ENCODE measurements around the gene FOXN3. TPM values are rescaled to one million over a fixed set of nuclear protein-coding genes. Genes with fewer than 3 reads are reported as not detected.

Gene FOXN3
- total RNA-seq, 1 experiment from 2014 or later, result 8.8 TPM

DNA sequence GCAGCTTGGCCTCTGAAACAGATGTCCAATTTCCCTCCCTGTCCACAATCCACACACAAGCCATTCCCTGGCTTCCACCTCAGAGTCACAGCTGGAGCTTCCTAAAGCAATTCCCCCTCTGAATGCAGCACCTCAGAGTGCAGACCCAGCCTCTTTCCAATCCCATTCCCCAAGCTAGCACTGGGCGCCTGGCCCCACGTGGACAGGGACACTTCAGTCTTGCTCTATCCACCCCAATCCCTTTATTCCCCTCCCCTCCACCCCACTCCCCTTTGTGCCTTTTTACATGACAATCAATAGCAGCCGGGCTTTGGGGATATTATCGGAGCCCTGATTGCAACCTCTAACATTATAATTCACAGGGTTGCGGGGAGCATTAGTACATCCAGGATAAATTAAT, 300.0 kb downstream of the FOXN3 start:
- TF ChIP-seq, protein P1, sequence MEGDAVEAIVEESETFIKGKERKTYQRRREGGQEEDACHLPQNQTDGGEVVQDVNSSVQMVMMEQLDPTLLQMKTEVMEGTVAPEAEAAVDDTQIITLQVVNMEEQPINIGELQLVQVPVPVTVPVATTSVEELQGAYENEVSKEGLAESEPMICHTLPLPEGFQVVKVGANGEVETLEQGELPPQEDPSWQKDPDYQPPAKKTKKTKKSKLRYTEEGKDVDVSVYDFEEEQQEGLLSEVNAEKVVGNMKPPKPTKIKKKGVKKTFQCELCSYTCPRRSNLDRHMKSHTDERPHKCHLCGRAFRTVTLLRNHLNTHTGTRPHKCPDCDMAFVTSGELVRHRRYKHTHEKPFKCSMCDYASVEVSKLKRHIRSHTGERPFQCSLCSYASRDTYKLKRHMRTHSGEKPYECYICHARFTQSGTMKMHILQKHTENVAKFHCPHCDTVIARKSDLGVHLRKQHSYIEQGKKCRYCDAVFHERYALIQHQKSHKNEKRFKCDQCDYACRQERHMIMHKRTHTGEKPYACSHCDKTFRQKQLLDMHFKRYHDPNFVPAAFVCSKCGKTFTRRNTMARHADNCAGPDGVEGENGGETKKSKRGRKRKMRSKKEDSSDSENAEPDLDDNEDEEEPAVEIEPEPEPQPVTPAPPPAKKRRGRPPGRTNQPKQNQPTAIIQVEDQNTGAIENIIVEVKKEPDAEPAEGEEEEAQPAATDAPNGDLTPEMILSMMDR (IDR thresholded peaks at IDR 0.05), result no peak
- TF ChIP-seq, protein P2, sequence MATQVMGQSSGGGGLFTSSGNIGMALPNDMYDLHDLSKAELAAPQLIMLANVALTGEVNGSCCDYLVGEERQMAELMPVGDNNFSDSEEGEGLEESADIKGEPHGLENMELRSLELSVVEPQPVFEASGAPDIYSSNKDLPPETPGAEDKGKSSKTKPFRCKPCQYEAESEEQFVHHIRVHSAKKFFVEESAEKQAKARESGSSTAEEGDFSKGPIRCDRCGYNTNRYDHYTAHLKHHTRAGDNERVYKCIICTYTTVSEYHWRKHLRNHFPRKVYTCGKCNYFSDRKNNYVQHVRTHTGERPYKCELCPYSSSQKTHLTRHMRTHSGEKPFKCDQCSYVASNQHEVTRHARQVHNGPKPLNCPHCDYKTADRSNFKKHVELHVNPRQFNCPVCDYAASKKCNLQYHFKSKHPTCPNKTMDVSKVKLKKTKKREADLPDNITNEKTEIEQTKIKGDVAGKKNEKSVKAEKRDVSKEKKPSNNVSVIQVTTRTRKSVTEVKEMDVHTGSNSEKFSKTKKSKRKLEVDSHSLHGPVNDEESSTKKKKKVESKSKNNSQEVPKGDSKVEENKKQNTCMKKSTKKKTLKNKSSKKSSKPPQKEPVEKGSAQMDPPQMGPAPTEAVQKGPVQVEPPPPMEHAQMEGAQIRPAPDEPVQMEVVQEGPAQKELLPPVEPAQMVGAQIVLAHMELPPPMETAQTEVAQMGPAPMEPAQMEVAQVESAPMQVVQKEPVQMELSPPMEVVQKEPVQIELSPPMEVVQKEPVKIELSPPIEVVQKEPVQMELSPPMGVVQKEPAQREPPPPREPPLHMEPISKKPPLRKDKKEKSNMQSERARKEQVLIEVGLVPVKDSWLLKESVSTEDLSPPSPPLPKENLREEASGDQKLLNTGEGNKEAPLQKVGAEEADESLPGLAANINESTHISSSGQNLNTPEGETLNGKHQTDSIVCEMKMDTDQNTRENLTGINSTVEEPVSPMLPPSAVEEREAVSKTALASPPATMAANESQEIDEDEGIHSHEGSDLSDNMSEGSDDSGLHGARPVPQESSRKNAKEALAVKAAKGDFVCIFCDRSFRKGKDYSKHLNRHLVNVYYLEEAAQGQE (IDR thresholded peaks at IDR 0.05; ENCODE audit: insufficient read depth in 1 of 2, low read depth in 2 of 2, low read length in 1 of 2), result no peak
- TF ChIP-seq POLR2AphosphoS5 (IDR thresholded peaks at IDR 0.05; ENCODE audit: low read depth, low read length), result no peak
- no peak for TF ChIP-seq SIN3A (IDR thresholded peaks at IDR 0.05; ENCODE audit: borderline replicate concordance, insufficient read depth, low read depth, low read length)
- TF ChIP-seq TCF7L2 (IDR thresholded peaks at IDR 0.05; ENCODE audit: low read depth, low read length), result no peak
- CTCF ChIA-PET, result no interaction called here
- Histone ChIP-seq H3K4me3 (ENCODE audit: low read depth in 2 of 2, low read length in 2 of 2) (no peak overlapping the region), H3K4me1 (ENCODE audit: control insufficient read depth, insufficient read depth, low read length) (no peaks in the 10 kb centered on the region), H3K36me3 (ENCODE audit: control insufficient read depth, insufficient read depth, low read length) (no peaks in the 10 kb centered on the region), H3K27me3 (ENCODE audit: control insufficient read depth, insufficient read depth, low read length) (no peaks in the 10 kb centered on the region), H3K9me3 (ENCODE audit: control insufficient read depth, insufficient read depth, low read depth, low read length) (no peaks in the 10 kb centered on the region), H3K27ac (ENCODE audit: low read length) (no peak overlapping the region)
- intact Hi-C loops (cut with micrococcal nuclease; ENCODE audit: unreplicated experiment), result no loop called here
- DNase-seq (ENCODE audit: low read depth, low spot score) (no peak), ATAC-seq (no peak)
- POLR2A ChIA-PET, result no interaction called here
- in situ Hi-C loops (cut with HindIII; ENCODE audit: low pct_unique_long_range_greater_than_20kb, low sequenced_read_pairs), result no loop called here
- BruUV-seq (replicated peaks), result no TSS peak

DNA sequence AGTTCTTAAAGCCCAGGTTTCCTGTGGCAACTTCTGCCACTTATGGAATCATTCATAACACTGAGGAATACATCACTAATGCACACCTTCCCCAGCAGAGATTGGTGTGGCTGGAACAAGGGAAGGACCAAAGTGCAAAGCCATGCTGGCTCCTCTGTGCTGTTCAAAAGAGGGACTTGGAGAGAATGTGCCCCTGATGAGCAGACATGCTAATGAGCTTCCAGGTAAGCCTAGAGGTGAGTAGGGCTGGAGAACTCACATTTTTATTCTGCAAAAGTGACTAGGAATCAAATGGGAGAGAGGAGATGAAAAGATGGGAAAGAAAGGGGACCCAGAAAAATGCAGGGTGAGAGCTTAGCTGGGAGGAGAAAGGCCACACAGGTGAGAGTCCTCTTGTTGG, 302.9 kb downstream of the FOXN3 start:
- DNase-seq (ENCODE audit: low read depth, low spot score), result no peak
- Histone ChIP-seq H3K4me3 (ENCODE audit: low read depth in 2 of 2, low read length in 2 of 2) (no peak overlapping the region), H3K36me3 (ENCODE audit: control insufficient read depth, insufficient read depth, low read length) (no peaks in the 10 kb centered on the region), H3K9me3 (ENCODE audit: control insufficient read depth, insufficient read depth, low read depth, low read length) (no peaks in the 10 kb centered on the region), H3K27ac (ENCODE audit: low read length) (no peak overlapping the region), H3K27me3 (ENCODE audit: control insufficient read depth, insufficient read depth, low read length) (no peaks in the 10 kb centered on the region), H3K4me1 (ENCODE audit: control insufficient read depth, insufficient read depth, low read length) (no peaks in the 10 kb centered on the region)
- ChIA-PET CTCF (no interaction called here), POLR2A (no interaction called here)
- ATAC-seq, result no peak
- in situ Hi-C loops (cut with HindIII; ENCODE audit: low pct_unique_long_range_greater_than_20kb, low sequenced_read_pairs) (no loop called here), intact Hi-C loops (cut with micrococcal nuclease; ENCODE audit: unreplicated experiment) (no loop called here)
- TF ChIP-seq TCF7L2 (IDR thresholded peaks at IDR 0.05; ENCODE audit: low read depth, low read length), result no peak
- TF ChIP-seq, protein P1 (IDR thresholded peaks at IDR 0.05), result no peak
- no peak for TF ChIP-seq SIN3A (IDR thresholded peaks at IDR 0.05; ENCODE audit: borderline replicate concordance, insufficient read depth, low read depth, low read length)
- TF ChIP-seq, protein P2 (IDR thresholded peaks at IDR 0.05; ENCODE audit: insufficient read depth in 1 of 2, low read depth in 2 of 2, low read length in 1 of 2), result no peak
- TF ChIP-seq POLR2AphosphoS5 (IDR thresholded peaks at IDR 0.05; ENCODE audit: low read depth, low read length), result no peak
- BruUV-seq (replicated peaks), result no TSS peak
